Heart left ventricle (tissue), 16 donors: ENCODE results near the gene RBM5. TPM values are rescaled to one million over a fixed set of nuclear protein-coding genes. Genes with fewer than 3 reads are reported as not detected.

ENCODE experiments used
- ATAC-seq, 4 donors: fragments of 200-7000 bp; cut with Tn5 transposase; one replicate each; pipeline ENCODE4 v1.9.1; 2020 to 2022; ENCODE audit warnings: moderate library complexity in 4 of 4, mild to moderate bottlenecking in 3 of 4, moderate number of reproducible peaks in 1 of 4
- DNase-seq, 5 donors: peaks; one replicate each; pipeline ENCODE4 v3.0.0-alpha.2; 2020
- H3K27ac ChIP-seq, 12 donors: fragments of 200-600 bp; sonication (generic) in 4 of 12; one replicate each; pipeline versions ENCODE4 v1.5.0 to v1.8.0; 2016 to 2022; ENCODE audit warnings: mild to moderate bottlenecking in 2 of 12
- H3K27me3 ChIP-seq, 9 donors: fragments of 200-600 bp; sonication (generic) in 2 of 9; one replicate each; pipeline versions ENCODE4 v1.5.1 to v1.8.0; 2016 to 2022; ENCODE audit warnings: mild to moderate bottlenecking in 3 of 9
- H3K36me3 ChIP-seq, 9 donors: fragments of 200-600 bp; sonication (generic) in 2 of 9; one replicate each; pipeline versions ENCODE4 v1.5.0 to v1.8.0; 2018 to 2022; ENCODE audit warnings: mild to moderate bottlenecking in 2 of 9
- H3K4me1 ChIP-seq, 12 donors: fragments of 200-600 bp; sonication (generic) in 4 of 12; one replicate each; pipeline versions ENCODE4 v1.5.0 to v1.8.0; 2016 to 2022; ENCODE audit warnings: mild to moderate bottlenecking in 3 of 12
- H3K4me3 ChIP-seq, 12 donors: fragments of 200-600 bp; sonication (generic) in 4 of 12; one replicate each; pipeline versions ENCODE4 v1.5.0 to v1.8.0; 2017 to 2022; ENCODE audit warnings: mild to moderate bottlenecking in 9 of 12, moderate library complexity in 4 of 12
- H3K9me3 ChIP-seq, 12 donors: fragments of 200-600 bp; sonication (generic) in 4 of 12; one replicate each; pipeline versions ENCODE4 v1.5.0 to v1.8.0; 2016 to 2022; ENCODE audit warnings: mild to moderate bottlenecking in 1 of 12
- POLR2A ChIP-seq, 2 donors: fragments of 450-650 bp; IDR thresholded peaks; one replicate each; pipeline ENCODE4 v1.6.1; 2017; ENCODE audit warnings: antibody characterized with exemption in 2 of 2, mild to moderate bottlenecking in 2 of 2, moderate library complexity in 2 of 2
- WGBS, 4 donors: extraction: QIAGEN DNeasy Blood & Tissue Kit in 2 of 4; methylation state at CpG; one replicate each; pipeline versions ENCODE4 v1.1.5 to v1.1.7; 2013 to 2018; 5-methylcytosine and 5-hydroxymethylcytosine counted together
- intact Hi-C, 10 donors: fragments of 100-400 bp; cut with DNase I; formaldehyde crosslinking; loops; one replicate each; pipeline versions ENCODE4 v1.11.1 to v1.14.2; 2022
- long read RNA-seq, 3 donors: library from polyadenylated mRNA; unstranded; transcript quantifications; one replicate each; pipeline ENCODE4 v2.0.0, GENCODE V29; 2020 to 2021
- polyA plus RNA-seq, 2 donors: library from polyadenylated mRNA; stranded (reverse); fragments of 200-250 nt; gene quantifications; one replicate each; pipeline ENCODE4 v1.2.3, GENCODE V29; 2013
- total RNA-seq, 9 donors: library from RNA; depleted of rRNA in 2 of 9; stranded (reverse); fragments of >200 nt in 2 of 9; fragmentation: NEBNext Ultra II Directional in 3 of 9; extraction: Animal tissue kit (Norgen Biotek cat#: 25700) in 3 of 9; gene quantifications; one replicate each; pipeline versions ENCODE4 v1.1.0 to v1.2.4, GENCODE V29; 2016 to 2023
- TF ChIP-seq, protein P1 (sequence below), 12 donors: fragments of 200-600 bp; sonication (generic) in 4 of 12; IDR thresholded peaks; one replicate each; pipeline versions ENCODE4 v1.5.0 to v1.8.0; 2018 to 2022; ENCODE audit warnings: antibody characterized with exemption in 12 of 12, mild to moderate bottlenecking in 5 of 12
- donor health status: ischemic (EF 13 %, LVEDD 7.1; RV severe dilation, severe dysfunction).
- donor health status: healthy with polysubstance abuse.
- donor health status: DM: no; HTN: yes; CAD: no.
- donor health status: DM: no; HTN: no; CAD: no.
- donor health status: ischemic (EF 25% LVEDD 6.9; RV normal size, moderate dysfunction).
- donor health status: ischemic (EF 25% LVEDD 5.7; RV mildly dilated, moderate dysfunction).
- donor health status: healthy.
- donor health status: DM: yes; HTN: yes; CAD: no.
- donor health status: ischemic (EF 35%, LVEDD 5.7; RV mildly dilated, moderate dysfunction).
- donor health status: nonischemic (EF 11% LVEDD 7.7; RV severe dilation, severe dysfunction).
- donor health status: DM: yes; HTN: yes; CAD: no.
- donor health status: PGD.
- donor health status: ischemic (EF 29% LVEDD 5.4; RV normal size, mild dysfunction).
- donor health status: nonischemic (EF 23%, LVEDD 6.1; RV moderate dilation, normal function).

RBM5 gene
- total RNA-seq: 10 to 100 TPM; 37.4 to 77.3 (median 55.8) TPM
- polyA plus RNA-seq: 10 to 100 TPM; 32.5 to 50.2 TPM
- long read RNA-seq, donor 1, transcript RBM5-201 (25 exons, 3,188 nt): major isoform, 10 of 29 reads
- long read RNA-seq, donor 1, partial matches to known transcripts: 5 of 29 reads
- long read RNA-seq, donor 1, other reads (novel, unspliced or antisense): 10 of 29 reads
- long read RNA-seq, donor 2, transcript RBM5-201 (25 exons, 3,188 nt): major isoform, 22 of 54 reads
- long read RNA-seq, donor 2, transcript RBM5-214 (5 exons, 2,716 nt): minor isoform, 7 of 54 reads
- long read RNA-seq, donor 2, partial matches to known transcripts: 10 of 54 reads
- long read RNA-seq, donor 2, other reads (novel, unspliced or antisense): 15 of 54 reads
- long read RNA-seq, donor 3, transcript RBM5-201 (25 exons, 3,188 nt): major isoform, 17 of 33 reads
- long read RNA-seq, donor 3, partial matches to known transcripts: 3 of 33 reads
- long read RNA-seq, donor 3, other reads (novel, unspliced or antisense): 10 of 33 reads

DNA sequence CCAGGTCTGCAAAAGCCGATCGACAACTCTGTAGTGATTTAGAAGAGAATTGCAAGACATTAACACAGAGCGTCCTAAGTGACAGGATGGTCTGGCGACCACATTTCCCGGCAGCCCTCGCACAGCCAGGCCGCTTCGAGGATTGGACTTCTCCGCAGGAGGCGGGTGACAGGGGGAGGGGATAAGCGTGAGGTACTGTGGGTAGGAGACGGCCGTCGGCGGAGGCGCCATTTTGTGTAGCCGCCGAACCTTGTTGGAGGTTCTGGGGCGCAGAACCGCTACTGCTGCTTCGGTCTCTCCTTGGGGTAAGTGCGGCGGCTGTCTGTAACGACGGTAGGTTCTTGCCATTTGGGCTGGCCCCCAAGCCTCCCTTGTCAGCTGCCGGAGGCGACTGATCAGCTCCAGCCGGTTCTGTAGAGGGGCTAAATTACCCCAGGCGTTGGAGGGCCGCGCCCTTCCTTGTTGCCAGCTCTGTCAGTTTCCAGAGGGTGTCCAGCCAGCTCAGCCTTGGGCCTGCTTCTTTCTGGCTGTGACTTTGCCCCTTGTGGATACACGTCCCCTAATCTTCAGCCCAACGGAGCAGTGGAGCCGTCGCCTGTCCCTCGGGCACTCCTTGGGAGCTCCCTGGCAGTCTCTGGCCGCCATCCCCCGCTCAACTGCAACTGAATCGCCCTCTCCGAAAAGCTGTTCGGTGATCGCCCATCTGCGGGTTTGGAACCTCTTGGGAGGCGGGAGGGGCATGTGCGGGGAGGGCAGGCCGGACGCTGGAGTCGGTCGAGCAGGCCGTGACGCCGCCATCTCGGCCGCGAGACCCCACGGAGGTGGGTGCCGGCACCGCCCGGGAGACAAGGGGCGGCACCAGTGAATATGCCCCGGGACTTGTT, at the start of gene RBM5:
Gene RBM5 (plus strand): TSS at position 195 of the 884 bp plus-strand sequence. CDS start 1,516 bp downstream, outside the sequence.
- no peaks in the 10 kb centered on the region for H3K9me3 ChIP-seq
- peaks cover 2 to 29% (median 21%) of the 10 kb centered on the region in 12 donors for H3K4me1 ChIP-seq
- H3K27ac ChIP-seq: peak within 1 kb of the TSS; percentile 91 to 98 (median 96)
- peak; percentile 99 to 100 (median 100) for ATAC-seq
- intact Hi-C loops: loop anchor here in 1 of 10 donors (10.0 kb wide), 1 partner anchor 244 kb away; no protein-coding TSS in a partner anchor
- DNase-seq: peak; percentile 94 to 96 (median 95)
- H3K36me3 ChIP-seq: peaks cover 0 to 39% (median 37%) of the 10 kb centered on the region in 9 donors
- peak within 1 kb of the TSS; percentile 61 to 99 (median 89) for H3K4me3 ChIP-seq
- WGBS, 4 donors: 0 to 1% (median 0%) methylated on average over 53 to 61 of the region's 61 CpGs
- no peaks in the 10 kb centered on the region for H3K27me3 ChIP-seq
- TF ChIP-seq POLR2A (IDR thresholded peaks at IDR 0.05): peak in 1 of 2 donors; percentile 78
- TF ChIP-seq, protein P1, sequence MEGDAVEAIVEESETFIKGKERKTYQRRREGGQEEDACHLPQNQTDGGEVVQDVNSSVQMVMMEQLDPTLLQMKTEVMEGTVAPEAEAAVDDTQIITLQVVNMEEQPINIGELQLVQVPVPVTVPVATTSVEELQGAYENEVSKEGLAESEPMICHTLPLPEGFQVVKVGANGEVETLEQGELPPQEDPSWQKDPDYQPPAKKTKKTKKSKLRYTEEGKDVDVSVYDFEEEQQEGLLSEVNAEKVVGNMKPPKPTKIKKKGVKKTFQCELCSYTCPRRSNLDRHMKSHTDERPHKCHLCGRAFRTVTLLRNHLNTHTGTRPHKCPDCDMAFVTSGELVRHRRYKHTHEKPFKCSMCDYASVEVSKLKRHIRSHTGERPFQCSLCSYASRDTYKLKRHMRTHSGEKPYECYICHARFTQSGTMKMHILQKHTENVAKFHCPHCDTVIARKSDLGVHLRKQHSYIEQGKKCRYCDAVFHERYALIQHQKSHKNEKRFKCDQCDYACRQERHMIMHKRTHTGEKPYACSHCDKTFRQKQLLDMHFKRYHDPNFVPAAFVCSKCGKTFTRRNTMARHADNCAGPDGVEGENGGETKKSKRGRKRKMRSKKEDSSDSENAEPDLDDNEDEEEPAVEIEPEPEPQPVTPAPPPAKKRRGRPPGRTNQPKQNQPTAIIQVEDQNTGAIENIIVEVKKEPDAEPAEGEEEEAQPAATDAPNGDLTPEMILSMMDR (IDR thresholded peaks at IDR 0.05): peak in 1 of 12 donors; percentile 16

DNA sequence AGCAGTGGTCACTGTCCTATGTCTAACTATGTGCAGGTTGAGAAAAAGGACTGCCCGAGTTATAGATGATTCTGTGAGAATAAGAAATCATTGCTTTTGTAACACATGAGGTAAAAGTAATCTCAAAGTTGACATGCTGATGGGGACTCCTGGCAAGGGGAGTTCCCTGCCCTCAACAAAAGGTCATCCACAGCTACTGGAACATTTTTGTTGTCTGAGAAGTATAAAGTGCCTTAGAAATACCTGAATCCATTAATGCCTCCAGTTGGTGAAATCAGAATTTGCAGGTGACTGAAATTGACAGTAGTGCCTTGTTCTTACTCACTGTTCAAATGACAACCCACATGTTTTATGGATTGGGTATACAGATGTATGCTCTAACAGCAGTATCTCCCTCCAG, 43.7 kb upstream of the RBM5 start:
- no peak overlapping the region for H3K4me3 ChIP-seq
- WGBS, 4 donors: 77 to 88% (median 84%) methylated on average over 1 of the region's 1 CpG
- H3K4me1 ChIP-seq: peaks cover 0 to 6% (median 0%) of the 10 kb centered on the region in 12 donors
- H3K9me3 ChIP-seq: no peaks in the 10 kb centered on the region
- no peaks in the 10 kb centered on the region for H3K27me3 ChIP-seq
- DNase-seq: no peak
- TF ChIP-seq, protein P1 (IDR thresholded peaks at IDR 0.05): no peak
- no peak for TF ChIP-seq POLR2A (IDR thresholded peaks at IDR 0.05)
- intact Hi-C loops: loop anchor here in 1 of 10 donors (10.0 kb wide), 1 partner anchor 520 kb away; no protein-coding TSS in a partner anchor
- no peak overlapping the region for H3K27ac ChIP-seq
- no peak for ATAC-seq
- peaks cover 0 to 41% (median 28%) of the 10 kb centered on the region in 9 donors for H3K36me3 ChIP-seq

DNA sequence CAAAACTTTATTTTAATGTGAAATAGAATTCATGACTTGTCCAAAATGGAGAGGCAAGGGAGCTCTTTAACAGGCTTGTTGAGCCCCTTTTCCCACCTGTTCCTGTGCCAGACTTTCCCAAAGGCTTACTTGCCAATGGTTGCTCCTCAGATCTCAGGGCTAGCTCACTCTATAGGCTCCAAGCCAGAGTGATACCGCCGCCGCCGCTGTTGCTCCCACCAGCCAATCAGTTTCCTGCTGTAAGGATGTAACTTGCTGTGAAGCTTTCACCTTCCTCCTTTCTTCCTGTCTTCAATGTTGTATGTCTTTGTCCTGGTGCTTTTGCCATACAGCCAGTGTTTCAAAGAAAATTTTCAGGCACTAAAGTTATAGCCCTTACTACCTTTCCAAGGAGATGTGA, 41.3 kb upstream of the RBM5 start:
- intact Hi-C loops: loop anchor here in 1 of 10 donors (10.0 kb wide), 1 partner anchor 523 kb away; no protein-coding TSS in a partner anchor
- no peaks in the 10 kb centered on the region for H3K9me3 ChIP-seq
- peaks cover 0 to 13% (median 0%) of the 10 kb centered on the region in 12 donors for H3K4me1 ChIP-seq
- TF ChIP-seq, protein P1 (IDR thresholded peaks at IDR 0.05): no peak
- no peak for TF ChIP-seq POLR2A (IDR thresholded peaks at IDR 0.05)
- no peak overlapping the region for H3K4me3 ChIP-seq
- H3K36me3 ChIP-seq: peaks cover 0 to 60% (median 52%) of the 10 kb centered on the region in 9 donors
- ATAC-seq (no peak), DNase-seq (no peak)
- no peak overlapping the region for H3K27ac ChIP-seq
- 94 to 96% (median 94%) methylated on average over 4 of the region's 4 CpGs for WGBS, 4 donors
- no peaks in the 10 kb centered on the region for H3K27me3 ChIP-seq
